WTC11 (cell line): ENCODE results near the gene MYO15B.

ENCODE experiments used
- ELF4 ChIP-seq: sonication (generic); formaldehyde crosslinking; IDR thresholded peaks from 2 replicates; pipeline ENCODE4 v1.8.1; 2022; ENCODE audit warnings: low read depth, mild to moderate bottlenecking, moderate library complexity, missing genetic modification reagents
- ZNF396 ChIP-seq: fragments of 250-450 bp; sonication (Bioruptor Pico); IDR thresholded peaks from 2 replicates; pipeline ENCODE4 v1.8.0; 2021; ENCODE audit warnings: mild to moderate bottlenecking, moderate library complexity, borderline replicate concordance
- TF ChIP-seq, protein P1 (sequence below): sonication (generic); formaldehyde crosslinking; IDR thresholded peaks from 2 replicates; pipeline ENCODE4 v1.8.0; 2022; ENCODE audit warnings: mild to moderate bottlenecking, missing genetic modification reagents
- TF ChIP-seq, protein P2 (sequence below): sonication (generic); formaldehyde crosslinking; IDR thresholded peaks from 2 replicates; pipeline ENCODE4 v1.8.1; 2023; ENCODE audit warnings: mild to moderate bottlenecking, missing genetic modification reagents, moderate library complexity

DNA sequence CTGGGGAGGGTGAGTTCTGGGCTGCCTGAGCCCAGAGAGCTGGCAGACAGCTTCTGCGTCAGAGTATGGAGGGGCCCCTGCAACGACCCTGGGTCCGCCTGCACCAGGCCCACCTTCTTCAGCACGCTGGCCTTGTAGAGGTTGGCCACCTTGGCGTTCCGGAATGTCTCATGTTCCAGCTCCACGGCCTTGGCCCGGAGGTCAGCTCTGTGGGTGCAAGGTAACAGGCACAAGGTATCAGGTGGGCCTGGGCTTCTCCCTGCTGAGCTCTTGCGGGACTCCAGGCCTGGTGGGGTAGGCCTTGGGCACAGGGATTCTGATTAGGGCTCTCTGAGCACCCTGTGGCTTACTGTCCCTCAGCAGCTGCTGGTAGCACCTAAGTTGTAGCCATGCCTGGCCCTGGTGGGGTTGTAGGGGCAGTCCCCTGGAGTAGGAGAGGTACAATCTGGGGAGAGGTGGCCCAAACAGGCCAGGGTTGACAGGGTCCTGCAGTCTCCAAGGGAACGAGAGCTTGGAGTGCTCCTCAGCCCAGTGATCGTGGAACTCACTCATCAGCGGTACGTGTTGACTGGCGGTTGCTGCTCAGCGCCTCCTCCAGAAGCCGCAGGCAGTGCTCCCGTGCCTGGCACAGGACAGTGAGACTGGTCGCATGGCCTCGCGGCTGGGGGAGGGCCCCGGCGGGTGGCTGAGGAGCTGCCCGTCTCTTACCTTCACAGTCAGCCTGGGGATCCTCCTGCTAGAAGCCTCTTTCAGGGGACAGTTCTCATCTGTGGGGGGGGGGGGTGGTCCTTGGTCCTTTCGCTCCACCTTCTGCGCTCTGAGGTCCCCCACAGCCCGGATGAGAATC lies 42.7 kb downstream of the MYO15B start:
- TF ChIP-seq, protein P1, sequence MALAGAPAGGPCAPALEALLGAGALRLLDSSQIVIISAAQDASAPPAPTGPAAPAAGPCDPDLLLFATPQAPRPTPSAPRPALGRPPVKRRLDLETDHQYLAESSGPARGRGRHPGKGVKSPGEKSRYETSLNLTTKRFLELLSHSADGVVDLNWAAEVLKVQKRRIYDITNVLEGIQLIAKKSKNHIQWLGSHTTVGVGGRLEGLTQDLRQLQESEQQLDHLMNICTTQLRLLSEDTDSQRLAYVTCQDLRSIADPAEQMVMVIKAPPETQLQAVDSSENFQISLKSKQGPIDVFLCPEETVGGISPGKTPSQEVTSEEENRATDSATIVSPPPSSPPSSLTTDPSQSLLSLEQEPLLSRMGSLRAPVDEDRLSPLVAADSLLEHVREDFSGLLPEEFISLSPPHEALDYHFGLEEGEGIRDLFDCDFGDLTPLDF, result no peak
- TF ChIP-seq, protein P2, sequence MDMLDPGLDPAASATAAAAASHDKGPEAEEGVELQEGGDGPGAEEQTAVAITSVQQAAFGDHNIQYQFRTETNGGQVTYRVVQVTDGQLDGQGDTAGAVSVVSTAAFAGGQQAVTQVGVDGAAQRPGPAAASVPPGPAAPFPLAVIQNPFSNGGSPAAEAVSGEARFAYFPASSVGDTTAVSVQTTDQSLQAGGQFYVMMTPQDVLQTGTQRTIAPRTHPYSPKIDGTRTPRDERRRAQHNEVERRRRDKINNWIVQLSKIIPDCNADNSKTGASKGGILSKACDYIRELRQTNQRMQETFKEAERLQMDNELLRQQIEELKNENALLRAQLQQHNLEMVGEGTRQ (CRISPR knock-in tag), result no peak
- TF ChIP-seq ELF4 (CRISPR knock-in tag) (no peak), ZNF396 (no peak)
